ENCODE results near the gene CHMP4A. TPM values are rescaled to one million over a fixed set of nuclear protein-coding genes. Genes with fewer than 3 reads are reported as not detected.
"Not testable (repeated sequence)": the region's sequence is repeated elsewhere in the genome, so short reads cannot be mapped to it uniquely, and the experiment has no call there.

CHMP4A gene
- total RNA-seq, 1 donor from 2014 or later: 5.3 TPM

GRCh38 chr14:24226473-24226872 is 13.2 kb upstream of the CHMP4A start:
- no peak for DNase-seq (ENCODE audit: low spot score)

DNA sequence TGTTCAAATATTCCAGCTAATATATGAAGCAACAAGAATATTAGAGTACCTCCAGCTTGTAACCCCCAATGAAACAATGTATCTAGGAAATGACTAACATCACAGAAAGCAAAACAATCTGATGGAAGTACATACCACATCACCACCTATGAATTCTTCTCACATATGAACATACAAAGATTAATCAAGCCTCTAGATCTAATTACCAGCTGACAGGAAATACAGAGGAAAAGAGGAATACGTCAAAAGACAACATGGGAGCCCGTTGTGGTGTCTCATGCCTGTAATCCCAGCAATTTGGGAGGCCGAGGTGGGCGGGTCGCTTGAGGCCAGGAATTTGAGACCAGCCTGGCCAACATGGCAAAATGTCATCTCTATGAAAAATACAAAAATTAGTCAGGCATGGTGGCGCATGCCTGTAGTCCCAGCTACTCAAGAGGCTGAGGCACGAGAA is 11.4 kb upstream of the CHMP4A start:
- DNase-seq (ENCODE audit: low spot score): no peak

- not testable (repeated sequence) for DNase-seq (ENCODE audit: low spot score)
Observed at GRCh38 chr14:24222987-24223386, 9.7 kb upstream of the CHMP4A start.

GRCh38 chr14:24219521-24219920 is 6.2 kb upstream of the CHMP4A start:
- DNase-seq (ENCODE audit: low spot score): no peak

- no peak for DNase-seq (ENCODE audit: low spot score)
Observed at GRCh38 chr14:24219080-24219479, 5.8 kb upstream of the CHMP4A start.

DNA sequence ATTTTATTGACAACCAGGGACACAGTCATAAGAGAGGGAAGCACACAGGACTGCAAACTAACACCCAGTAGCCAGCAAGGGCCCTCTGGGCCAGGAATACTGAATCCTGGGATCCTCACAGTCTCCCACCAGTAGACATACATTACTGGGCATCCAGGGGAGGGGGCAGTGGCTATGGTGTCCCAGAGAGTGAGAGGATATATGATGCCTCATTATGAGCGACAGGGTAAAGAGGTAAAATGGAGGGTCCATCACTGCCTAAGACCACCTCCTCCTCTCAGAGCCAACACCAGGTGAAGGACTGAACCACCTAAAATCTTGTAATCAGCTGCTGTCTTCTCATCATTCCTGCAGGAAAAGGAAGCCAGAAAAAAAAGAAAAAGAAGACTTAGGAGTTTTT is 3.6 kb upstream of the CHMP4A start:
- not testable (repeated sequence) for DNase-seq (ENCODE audit: low spot score)

GRCh38 chr14:24216345-24216699 is 3.0 kb upstream of the CHMP4A start:
- DNase-seq (ENCODE audit: low spot score): no peak

DNA sequence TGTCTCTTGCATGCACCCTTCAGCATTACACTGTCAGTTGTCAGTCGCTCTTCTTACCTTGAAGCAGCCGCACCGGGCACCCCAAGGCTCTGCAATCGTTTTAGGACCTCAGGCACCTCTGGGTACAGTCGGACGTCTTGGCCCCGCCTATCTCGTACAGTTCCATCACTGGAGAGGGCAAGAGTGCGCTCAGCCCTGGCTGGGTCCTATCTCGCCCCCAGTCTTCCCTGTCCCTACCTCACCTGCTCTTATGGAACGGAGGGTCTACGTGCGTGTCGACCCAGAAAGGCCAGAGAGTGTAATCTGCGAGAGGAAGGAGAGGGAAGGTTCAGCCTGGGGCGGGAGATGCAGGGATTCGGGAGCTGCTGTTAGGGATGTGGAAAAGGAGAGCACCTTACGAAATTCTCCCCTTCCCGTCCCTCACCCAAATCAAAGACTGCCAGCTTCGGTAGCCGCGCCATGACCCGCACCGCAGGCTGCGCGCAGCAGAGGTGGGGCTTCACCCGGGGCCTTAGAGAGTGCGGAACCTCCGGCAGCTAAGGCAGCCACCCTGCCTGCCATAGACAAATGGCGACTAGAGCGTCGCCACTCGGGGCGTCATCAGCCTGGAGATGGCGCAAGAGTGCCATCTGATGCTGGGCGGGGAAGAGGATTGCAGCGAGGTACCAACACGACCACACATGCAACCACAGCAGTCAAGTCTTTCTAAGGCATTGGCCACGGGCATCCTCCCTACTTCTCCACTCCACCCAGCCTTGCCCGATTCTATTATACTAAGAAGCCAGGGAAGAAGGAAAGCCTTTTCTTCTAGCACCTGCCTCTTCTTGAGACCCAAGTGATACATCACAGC is 2.4 kb upstream of the CHMP4A start, which contains the start of gene MDP1:
MDP1 (minus strand) TSS at position 572 of the 850 bp plus-strand sequence; CDS start at position 461, 111 bp downstream.
- DNase-seq (ENCODE audit: low spot score): peak; percentile 95

- no peak for DNase-seq (ENCODE audit: low spot score)
Observed at GRCh38 chr14:24213866-24214662, 776 bp upstream of the CHMP4A start.

GRCh38 chr14:24211311-24211710 is 2.0 kb downstream of the CHMP4A start:
- DNase-seq (ENCODE audit: low spot score): no peak

DNA sequence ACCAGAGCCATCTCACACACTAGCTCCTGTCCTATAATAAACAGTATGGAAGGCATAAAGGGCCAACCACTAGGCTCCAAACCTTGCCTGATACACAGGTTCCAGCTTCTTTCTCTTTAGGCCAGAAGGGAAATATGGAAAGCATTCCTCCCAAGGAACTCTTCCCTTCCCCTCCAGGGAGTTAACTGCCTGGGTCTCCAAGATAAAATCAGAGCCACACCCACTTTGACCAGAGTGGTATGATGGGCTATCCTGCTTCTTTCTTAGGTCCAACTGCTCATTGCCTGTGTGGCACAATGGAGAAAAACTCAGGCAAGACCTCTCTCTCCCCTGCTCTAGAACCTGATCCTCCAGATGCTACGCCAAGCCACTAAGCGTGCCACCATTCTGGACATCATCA is 5.7 kb downstream of the CHMP4A start:
- DNase-seq (ENCODE audit: low spot score): no peak

GRCh38 chr14:24207104-24207551 is 6.2 kb downstream of the CHMP4A start:
- no peak for DNase-seq (ENCODE audit: low spot score)

- DNase-seq (ENCODE audit: low spot score): no peak
Observed at GRCh38 chr14:24206260-24207103, 6.8 kb downstream of the CHMP4A start.

GRCh38 chr14:24204163-24205146 is 8.8 kb downstream of the CHMP4A start:
- no peak for DNase-seq (ENCODE audit: low spot score)

DNA sequence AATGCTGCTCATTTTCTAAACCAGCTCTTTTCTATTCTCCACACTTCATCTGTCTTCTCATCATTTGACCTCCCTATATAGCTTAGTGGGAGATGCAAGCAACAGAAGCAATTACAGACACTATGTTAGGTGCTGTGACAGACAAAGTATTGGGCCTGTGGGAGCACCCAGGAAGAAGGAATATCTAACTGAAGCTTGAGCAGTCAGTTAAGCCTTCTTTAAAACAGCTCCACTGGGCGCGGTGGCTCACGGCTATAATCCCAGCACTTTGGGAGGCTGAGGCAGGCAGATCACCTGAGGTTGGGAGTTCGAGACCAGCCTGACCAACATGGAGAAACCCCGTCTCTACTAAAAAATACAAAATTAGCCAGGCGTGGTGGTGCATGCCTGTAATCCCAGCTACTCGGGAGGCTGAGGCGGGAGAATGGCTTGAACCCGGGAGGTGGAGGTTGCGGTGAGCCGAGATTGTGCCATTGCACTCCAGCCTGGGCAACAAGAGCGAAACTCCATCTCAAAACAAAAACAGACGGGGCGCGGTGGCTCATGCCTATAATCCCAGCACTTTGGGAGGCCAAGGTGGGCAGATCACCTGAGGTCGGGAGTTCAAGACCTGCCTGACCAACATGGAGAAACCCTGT is 9.9 kb downstream of the CHMP4A start:
- not testable (repeated sequence) for DNase-seq (ENCODE audit: low spot score)

DNA sequence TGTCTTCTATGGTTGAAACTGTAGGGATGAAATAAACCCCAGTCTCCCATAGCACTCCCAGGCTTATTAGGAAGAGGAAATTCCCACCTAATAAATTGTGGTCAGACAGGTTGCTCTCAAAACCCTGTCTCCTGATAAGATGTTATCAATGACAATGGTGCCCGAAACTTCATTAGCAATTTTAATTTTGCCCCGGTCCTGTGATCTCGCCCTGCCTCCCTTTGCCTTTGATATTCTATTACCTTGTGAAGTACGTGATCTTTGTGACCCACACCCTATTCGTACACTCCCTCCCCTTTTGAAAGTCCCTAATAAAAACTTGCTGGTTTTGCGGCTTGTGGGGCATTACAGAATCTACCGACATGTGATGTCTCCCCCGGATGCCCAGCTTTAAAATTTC is 10.8 kb downstream of the CHMP4A start:
- DNase-seq (ENCODE audit: low spot score): not testable (repeated sequence)

DNA sequence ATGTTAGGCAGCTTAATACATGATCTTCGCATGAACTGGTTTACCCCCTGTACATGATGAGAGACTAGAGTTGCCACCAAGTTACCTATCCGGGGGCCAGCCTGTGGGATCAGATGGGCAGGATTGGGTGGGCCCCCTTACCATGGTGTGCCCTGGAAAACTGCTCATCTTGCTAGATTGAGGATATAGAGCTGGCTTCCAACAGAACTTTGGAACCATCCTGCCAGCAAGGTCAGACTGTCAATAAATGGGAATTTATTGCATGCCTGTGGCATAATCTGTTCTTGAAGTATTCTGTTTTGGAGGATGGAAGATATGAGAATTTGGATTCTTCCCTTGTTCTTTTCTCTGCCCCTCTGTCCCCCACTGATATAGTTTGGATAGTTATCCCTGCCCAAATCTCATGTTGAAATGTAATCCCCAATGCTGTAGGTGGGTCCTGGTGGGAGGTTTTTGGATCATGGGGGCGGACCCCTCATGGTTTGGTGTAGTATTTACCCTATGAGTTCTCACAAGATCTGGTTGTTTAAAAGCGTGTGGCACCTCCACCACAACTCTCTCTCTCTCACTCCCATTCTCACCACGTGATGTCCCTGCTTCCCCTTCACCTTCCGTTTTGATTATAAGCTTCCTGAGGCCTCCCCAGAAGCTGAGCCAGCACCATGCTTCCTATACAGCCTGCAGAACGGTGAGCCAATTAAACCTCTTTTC is 14.3 kb downstream of the CHMP4A start:
- DNase-seq (ENCODE audit: low spot score): no peak

- DNase-seq (ENCODE audit: low spot score): no peak
Observed at GRCh38 chr14:24197056-24197450, 16.2 kb downstream of the CHMP4A start.

Measured in umbilical cord (tissue), 2 donors.